H1 (cell line): ENCODE results near the gene ZNF441. TPM values are rescaled to one million over a fixed set of nuclear protein-coding genes. Genes with fewer than 3 reads are reported as not detected.

Experiments used
- CTCF ChIA-PET: fragments of 300-600 bp; sonication (Branson Sonifier 250); formaldehyde crosslinking; loops from one replicate; lab custom pipeline; 2021; ENCODE audit not compliant: partially characterized antibody; lab: Charles Lee
- POLR2A ChIA-PET: fragments of 300-600 bp; sonication (Branson Sonifier 250); formaldehyde crosslinking; loops from one replicate; lab custom pipeline; 2021; ENCODE audit warnings: inconsistent platforms; ENCODE audit not compliant: partially characterized antibody; lab: Charles Lee
- DNase-seq, 2 experiments: peaks; one replicate each; pipeline versions ENCODE4 v3.0.0 to v3.0.0-alpha.2; 2010 to 2022; ENCODE audit warnings: low spot score in 2 of 2, low read depth in 1 of 2, mixed read lengths in 1 of 2
- FAIRE-seq: peaks from 2 replicates; lab custom pipeline; 2011; peaks lifted over from hg19 to GRCh38; lab: Jason Lieb, UNC
- H2AFZ ChIP-seq: 2 replicates; pipeline ENCODE4 v1.8.1; 2012; ENCODE audit warnings: low read length, inconsistent platforms
- H2AK5ac ChIP-seq: 2 replicates; pipeline ENCODE4 v1.6.1; 2013; ENCODE audit warnings: low read depth, low read length
- H2BK120ac ChIP-seq: replicated peaks from 2 replicates; pipeline ENCODE3; 2013; ENCODE audit warnings: low read depth, low read length, inconsistent platforms
- H2BK12ac ChIP-seq: 2 replicates; pipeline ENCODE4 v1.6.1; 2013; ENCODE audit warnings: low read depth, low read length
- H2BK15ac ChIP-seq: 2 replicates; pipeline ENCODE4 v1.6.1; 2013; ENCODE audit warnings: low read length
- H2BK20ac ChIP-seq: 2 replicates; pipeline ENCODE4 v1.6.1; 2013; ENCODE audit warnings: low read length
- H2BK5ac ChIP-seq: 2 replicates; pipeline ENCODE4 v1.6.1; 2013; ENCODE audit warnings: low read depth, low read length
- H3K14ac ChIP-seq: 2 replicates; pipeline ENCODE4 v1.6.1; 2013; ENCODE audit warnings: inconsistent platforms; ENCODE audit not compliant: insufficient read length
- H3K18ac ChIP-seq: 2 replicates; pipeline ENCODE4 v1.6.1; 2013; ENCODE audit warnings: low read length; ENCODE audit errors: extremely low read depth
- H3K23ac ChIP-seq: 2 replicates; pipeline ENCODE4 v1.6.1; 2013; ENCODE audit warnings: inconsistent platforms; ENCODE audit not compliant: insufficient read length
- H3K23me2 ChIP-seq: 2 replicates; pipeline ENCODE4 v1.6.1; 2013; ENCODE audit warnings: low read depth, low read length
- H3K27ac ChIP-seq: 2 replicates; pipeline ENCODE4 v1.6.1; 2011; ENCODE audit warnings: low read depth, low read length, inconsistent platforms
- H3K27me3 ChIP-seq, 4 experiments: replicated peaks in 1 of 4; 1 replicate in 1 of 4; 2 replicates in 3 of 4; pipeline versions ENCODE4 v1.6.1 to v1.8.1; 2011 to 2013; ENCODE audit warnings: low read length in 3 of 4, mild to moderate bottlenecking in 3 of 4, inconsistent platforms in 2 of 4, mixed read lengths in 2 of 4, moderate library complexity in 1 of 4; ENCODE audit not compliant: control insufficient read depth in 3 of 4, insufficient read depth in 3 of 4; ENCODE audit errors: extremely low read depth in 1 of 4
- H3K36me3 ChIP-seq, 4 experiments: 2 replicates each; pipeline versions ENCODE4 v1.6.1 to v1.8.1; 2011 to 2013; ENCODE audit warnings: mild to moderate bottlenecking in 4 of 4, low read length in 3 of 4, moderate library complexity in 2 of 4, control low read depth in 1 of 4, inconsistent platforms in 1 of 4; ENCODE audit not compliant: insufficient read depth in 4 of 4, control insufficient read depth in 2 of 4
- H3K4ac ChIP-seq: replicated peaks from 2 replicates; pipeline ENCODE3; 2013; ENCODE audit warnings: low read length, low read depth, mixed read lengths, inconsistent platforms; ENCODE audit not compliant: insufficient read length
- H3K4me1 ChIP-seq, 4 experiments: replicated peaks in 1 of 4; 1 replicate in 1 of 4; 2 replicates in 3 of 4; pipeline versions ENCODE4 v1.6.1 to v1.8.1; 2011 to 2013; ENCODE audit warnings: low read length in 3 of 4, inconsistent platforms in 2 of 4, mixed read lengths in 1 of 4; ENCODE audit not compliant: insufficient read depth in 4 of 4, control insufficient read depth in 3 of 4
- H3K4me2 ChIP-seq, 2 experiments: 2 replicates each; pipeline versions ENCODE4 v1.6.1 to v1.8.1; 2011 to 2013; ENCODE audit warnings: low read depth in 2 of 2, low read length in 2 of 2, control low read depth in 1 of 2, inconsistent platforms in 1 of 2, mild to moderate bottlenecking in 1 of 2; ENCODE audit not compliant: insufficient read depth in 1 of 2
- H3K4me3 ChIP-seq, 4 experiments: fragments of 200-600, 300-600 bp in 1 of 4; sonication (generic), shearing (Covaris generic), sonication (Bioruptor Twin) in 1 of 4; 2 replicates each; pipeline versions ENCODE4 v1.5.1 to v1.8.1; 2011 to 2016; ENCODE audit warnings: low read length in 4 of 4, low read depth in 3 of 4, control low read depth in 2 of 4, inconsistent platforms in 2 of 4, mild to moderate bottlenecking in 2 of 4, mixed read lengths in 1 of 4, moderate library complexity in 1 of 4; ENCODE audit not compliant: insufficient read depth in 2 of 4; ENCODE audit errors: extremely low read depth in 1 of 4
- H3K56ac ChIP-seq: replicated peaks from 2 replicates; pipeline ENCODE3; 2013; ENCODE audit warnings: low read depth, mild to moderate bottlenecking, mixed read lengths, low read length, inconsistent platforms; ENCODE audit not compliant: insufficient read length
- H3K79me1 ChIP-seq: 2 replicates; pipeline ENCODE4 v1.6.1; 2013; ENCODE audit warnings: low read depth, low read length, control low read depth
- H3K79me2 ChIP-seq, 2 experiments: 2 replicates each; pipeline versions ENCODE4 v1.6.1 to v1.8.1; 2012 to 2013; ENCODE audit warnings: low read length in 2 of 2, mild to moderate bottlenecking in 2 of 2, inconsistent platforms in 1 of 2; ENCODE audit not compliant: insufficient read depth in 2 of 2, control insufficient read depth in 1 of 2
- H3K9ac ChIP-seq, 4 experiments: replicated peaks in 1 of 4; 1 replicate in 1 of 4; 2 replicates in 3 of 4; pipeline versions ENCODE4 v1.6.1 to v1.8.1; 2011 to 2013; ENCODE audit warnings: low read depth in 3 of 4, low read length in 3 of 4, control low read depth in 2 of 4, mild to moderate bottlenecking in 2 of 4, moderate library complexity in 2 of 4, inconsistent platforms in 1 of 4; ENCODE audit errors: extremely low read depth in 1 of 4
- H3K9me3 ChIP-seq, 2 experiments: 2 replicates each; pipeline versions ENCODE4 v1.6.1 to v1.8.1; 2012 to 2013; ENCODE audit warnings: mild to moderate bottlenecking in 2 of 2, moderate library complexity in 2 of 2, control low read depth in 1 of 2, inconsistent platforms in 1 of 2, low read depth in 1 of 2, low read length in 1 of 2, mixed read lengths in 1 of 2; ENCODE audit not compliant: insufficient read depth in 2 of 2
- H4K20me1 ChIP-seq, 2 experiments: replicated peaks in 1 of 2; 2 replicates each; pipeline versions ENCODE3 to v1.8.1; 2011 to 2013; ENCODE audit warnings: inconsistent platforms in 2 of 2, low read length in 2 of 2, mild to moderate bottlenecking in 1 of 2; ENCODE audit not compliant: insufficient read depth in 2 of 2, control insufficient read depth in 1 of 2
- H4K5ac ChIP-seq: 2 replicates; pipeline ENCODE4 v1.6.1; 2013; ENCODE audit warnings: low read length, low read depth, mixed read lengths, inconsistent platforms; ENCODE audit not compliant: insufficient read length
- H4K8ac ChIP-seq: 2 replicates; pipeline ENCODE4 v1.8.0; 2013; ENCODE audit warnings: mild to moderate bottlenecking, moderate library complexity, low read length, inconsistent platforms; ENCODE audit not compliant: insufficient read depth; ENCODE audit errors: extremely low read depth
- H4K91ac ChIP-seq: replicated peaks from 2 replicates; pipeline ENCODE3; 2013; ENCODE audit warnings: low read length, mixed read lengths, inconsistent platforms; ENCODE audit not compliant: insufficient read length
- CBX8 ChIP-seq: fragments of 300-800, 300-1000 bp; sonication (generic); IDR thresholded peaks from 2 replicates; pipeline ENCODE4 v1.7.1; 2016; ENCODE audit warnings: low read depth, low read length, borderline replicate concordance
- CTCF ChIP-seq, 3 experiments: IDR thresholded peaks; 1 replicate in 2 of 3; 2 replicates in 1 of 3; pipeline versions ENCODE4 v1.5.1 to v1.6.1; 2011; ENCODE audit warnings: low read length in 3 of 3, mild to moderate bottlenecking in 3 of 3, inconsistent platforms in 2 of 3, low read depth in 1 of 3, moderate library complexity in 1 of 3; ENCODE audit not compliant: insufficient read depth in 1 of 3; ENCODE audit errors: control extremely low read depth in 1 of 3
- HDAC6 ChIP-seq: IDR thresholded peaks from one replicate; pipeline ENCODE4 v1.7.1; 2012; ENCODE audit warnings: low read depth, mild to moderate bottlenecking, inconsistent platforms, low read length, moderate library complexity
- NANOG ChIP-seq: IDR thresholded peaks from 2 replicates; pipeline ENCODE4 v1.6.1; 2011; ENCODE audit warnings: low read length, low read depth, mild to moderate bottlenecking, inconsistent platforms; ENCODE audit not compliant: insufficient read depth, poor library complexity, severe bottlenecking
- RXRA ChIP-seq: IDR thresholded peaks from 2 replicates; pipeline ENCODE4 v1.6.1; 2011; ENCODE audit warnings: low read depth, mild to moderate bottlenecking, low read length, moderate library complexity; ENCODE audit not compliant: insufficient read depth
- SP1 ChIP-seq: IDR thresholded peaks from 2 replicates; pipeline ENCODE4 v1.6.1; 2011; ENCODE audit warnings: low read depth, low read length
- TBP ChIP-seq: IDR thresholded peaks from 2 replicates; pipeline ENCODE4 v1.6.1; 2011; ENCODE audit warnings: low read depth, low read length, improper control_type of control experiment
- TCF12 ChIP-seq: IDR thresholded peaks from 2 replicates; pipeline ENCODE4 v1.6.1; 2011; ENCODE audit warnings: low read depth, mild to moderate bottlenecking, low read length
- WGBS, 2 experiments: shearing (Covaris generic) in 1 of 2; methylation state at CpG; one replicate each; pipeline versions ENCODE4 v1.1.6 to v1.1.7; 2013 to 2015; ENCODE audit warnings: low lambda C conversion rate in 2 of 2, mixed read lengths in 2 of 2, inconsistent platforms in 1 of 2, low coverage in 1 of 2, missing lambda C conversion rate in 1 of 2; ENCODE audit not compliant: insufficient replicate concordance in 2 of 2, insufficient coverage in 1 of 2, insufficient read length in 1 of 2; ENCODE audit errors: extremely low coverage in 1 of 2, missing lambda C conversion rate in 1 of 2; 5-methylcytosine and 5-hydroxymethylcytosine counted together
- polyA plus RNA-seq, 7 experiments: library from polyadenylated mRNA; depleted of rRNA in 3 of 7; stranded (reverse) in 5 of 7; unstranded in 2 of 7; fragments of >200 nt in 5 of 7; fragments of 200-250 nt in 2 of 7; gene quantifications; 1 replicate in 5 of 7; 2 replicates in 1 of 7; 4 replicates in 1 of 7; pipeline versions ENCODE4 v1.2.1 to v1.2.3, GENCODE V29; 2011 to 2013; ENCODE audit warnings: missing spikeins in 2 of 7, mixed read lengths in 2 of 7
- total RNA-seq: library from RNA; stranded (reverse); fragmentation: NEBNext Ultra II Directional; extraction: Animal tissue kit (Norgen Biotek cat#: 25700); gene quantifications from 2 replicates; pipeline ENCODE4 v1.2.1, GENCODE V29; 2021

The ZNF441 gene
- total and polyA plus RNA-seq, 2 of the 8 experiments (the other 6 are each of a cell fraction or from before 2014, with no cell fraction given), result 0.09 to 0.48 TPM

- H3K4me2 ChIP-seq, result peak within 1 kb of the TSS; percentile 75 to 99
- H2BK5ac ChIP-seq, result no peak within 1 kb of the TSS
- no peak within 1 kb of the TSS for H2BK20ac ChIP-seq
- no peaks in the 10 kb centered on the region for H3K79me2 ChIP-seq
- ChIA-PET POLR2A (interaction anchor here (1.2 to 1.9 kb wide), 5 partner anchors 16 to 237 kb away, joined by 5 to 9 read pairs (median 6); partner anchors contain the start of genes ZNF433 and ZNF440), CTCF (interaction anchor here (0.5 to 5.7 kb wide), 44 partner anchors 9 to 865 kb away, joined by 3 to 59 read pairs (median 4); partner anchors contain the start of gene ZNF440)
- no peak within 1 kb of the TSS for H4K91ac ChIP-seq
- H2BK12ac ChIP-seq, result no peak within 1 kb of the TSS
- no peak within 1 kb of the TSS for H3K18ac ChIP-seq
- no peak within 1 kb of the TSS; a peak in 2 of 7 replicates for H3K9ac ChIP-seq
- H3K9me3 ChIP-seq, result 0 out of 4 replicates have a peak, but pooled peaks cover 0 to 5% of the 10 kb centered on the region in 2 experiments
- H2AK5ac ChIP-seq, result no peak within 1 kb of the TSS
- no peak within 1 kb of the TSS for H4K8ac ChIP-seq
- H3K56ac ChIP-seq, result no peak within 1 kb of the TSS
- H3K36me3 ChIP-seq, result no peaks in the 10 kb centered on the region
- H2BK15ac ChIP-seq, result no peak within 1 kb of the TSS
- no peak within 1 kb of the TSS for H3K27ac ChIP-seq
- H3K4me3 ChIP-seq, result peak within 1 kb of the TSS; percentile 49 to 80 (median 76)
- peaks cover 9% of the 10 kb centered on the region; the same call in 1 of the 2 replicates for H3K23me2 ChIP-seq
- no peak within 1 kb of the TSS for H3K4ac ChIP-seq
- WGBS, 2 experiments, result 4% methylated on average over 43 of the region's 56 CpGs; no CpG with 5 or more reads in 1 of the 2 experiments
- peaks cover 0 to 10% (median under 1%) of the 10 kb centered on the region in 4 experiments; a peak in 2 of 7 replicates for H3K27me3 ChIP-seq
- DNase-seq (peak; percentile 75 to 94), FAIRE-seq (peak; percentile 89)
- H4K5ac ChIP-seq, result no peak within 1 kb of the TSS
- H2AFZ ChIP-seq, result peak within 1 kb of the TSS; percentile 80; the same call in 1 of the 2 replicates
- peak within 1 kb of the TSS; percentile 4 for H3K23ac ChIP-seq
- no peak within 1 kb of the TSS for H2BK120ac ChIP-seq
- peaks cover 0 to 9% (median 6%) of the 10 kb centered on the region in 4 experiments; a peak in 5 of 7 replicates for H3K4me1 ChIP-seq
- H3K79me1 ChIP-seq, result no peaks in the 10 kb centered on the region
- H4K20me1 ChIP-seq, result peaks cover 0 to 2% of the 10 kb centered on the region in 2 experiments
- H3K14ac ChIP-seq, result no peak within 1 kb of the TSS
- TF ChIP-seq CTCF (IDR thresholded peaks at IDR 0.05; ENCODE audit: control extremely low read depth in 1 of 3, insufficient read depth in 1 of 3, low read depth in 1 of 3, low read length in 3 of 3) (peak; percentile 38 to 43 (median 38)), HDAC6 (no peak), SP1 (peak; percentile 68; the same call in 1 of the 2 replicates), TCF12 (no peak), NANOG (no peak), RXRA (no peak), TBP (peak; percentile 45), CBX8 (no peak)
Measured at GRCh38 chr19:11798391-11799330, 31.9 kb downstream of the ZNF441 start, which contains the start of gene ZNF491. Gene ZNF491 (plus strand): TSS chr19:11798523. CDS start chr19:11805954, 7,431 bp downstream.
